OCI-LY7 (cell line): ENCODE data around the gene RAP1B.

Source experiments
- CTCF ChIP-seq: fragments of 200-600 bp; sonication (generic); conservative IDR thresholded peaks from 2 replicates; pipeline ENCODE4 v1.5.1; 2014; ENCODE audit warnings: mild to moderate bottlenecking, antibody characterized with exemption, low read length, moderate library complexity, mixed read lengths
- EZH2phosphoT487 ChIP-seq: fragments of 200-600 bp; sonication (generic); IDR thresholded peaks from 2 replicates; pipeline ENCODE4 v1.6.1; 2018; ENCODE audit warnings: low read depth, borderline replicate concordance, mild to moderate bottlenecking, mixed run types, antibody characterized with exemption, low read length, moderate library complexity, mixed read lengths

GRCh38 chr12:68601767-68602166, 8.9 kb upstream of the RAP1B start:
- no peak for TF ChIP-seq CTCF
- TF ChIP-seq EZH2phosphoT487 = no peak
